MM.1S (cell line): ENCODE results near the gene RAPGEF2.

Experiments used
- CTCF ChIP-seq: fragments of 300-600 bp; sonication (generic); IDR thresholded peaks from 2 replicates; pipeline ENCODE4 v1.5.1; 2016; ENCODE audit warnings: antibody characterized with exemption, low read length, mixed read lengths
- EZH2 ChIP-seq: fragments of 300-600 bp; sonication (generic); optimal IDR thresholded peaks from 2 replicates; pipeline ENCODE3; 2017; ENCODE audit warnings: low read depth, mild to moderate bottlenecking, antibody characterized with exemption, low read length, mixed read lengths
- EZH2phosphoT487 ChIP-seq: fragments of 300-600 bp; sonication (generic); IDR thresholded peaks from 2 replicates; pipeline ENCODE4 v1.6.1; 2018; ENCODE audit warnings: antibody characterized with exemption, low read length

GRCh38 chr4:159384632-159385031 lies 281.8 kb downstream of the RAPGEF2 start:
- no peak for TF ChIP-seq CTCF
- TF ChIP-seq EZH2phosphoT487, result no peak
- TF ChIP-seq EZH2, result no peak
